ENCODE data around the gene LASP1.

DNA sequence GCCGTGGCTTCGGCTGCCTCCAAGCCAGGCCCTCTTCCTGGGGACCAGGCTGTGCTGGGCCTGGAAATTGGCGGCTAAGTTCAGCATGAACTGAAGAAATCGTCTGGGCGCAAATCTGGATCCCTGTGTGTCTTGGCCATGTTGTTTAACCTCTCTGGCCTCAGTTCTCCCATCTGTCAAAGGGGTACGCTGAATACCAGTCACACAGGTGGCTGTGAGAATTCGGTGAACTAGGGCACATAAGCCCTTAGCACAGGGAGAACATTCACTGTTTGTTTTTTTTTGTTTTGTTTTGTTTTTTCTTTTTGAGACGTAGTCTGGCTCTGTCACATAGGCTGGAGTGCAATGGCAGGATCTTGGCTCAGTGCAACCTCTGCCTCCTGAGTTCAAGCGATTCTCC lies 19.0 kb downstream of the LASP1 start:
- TF ChIP-seq, protein P1, sequence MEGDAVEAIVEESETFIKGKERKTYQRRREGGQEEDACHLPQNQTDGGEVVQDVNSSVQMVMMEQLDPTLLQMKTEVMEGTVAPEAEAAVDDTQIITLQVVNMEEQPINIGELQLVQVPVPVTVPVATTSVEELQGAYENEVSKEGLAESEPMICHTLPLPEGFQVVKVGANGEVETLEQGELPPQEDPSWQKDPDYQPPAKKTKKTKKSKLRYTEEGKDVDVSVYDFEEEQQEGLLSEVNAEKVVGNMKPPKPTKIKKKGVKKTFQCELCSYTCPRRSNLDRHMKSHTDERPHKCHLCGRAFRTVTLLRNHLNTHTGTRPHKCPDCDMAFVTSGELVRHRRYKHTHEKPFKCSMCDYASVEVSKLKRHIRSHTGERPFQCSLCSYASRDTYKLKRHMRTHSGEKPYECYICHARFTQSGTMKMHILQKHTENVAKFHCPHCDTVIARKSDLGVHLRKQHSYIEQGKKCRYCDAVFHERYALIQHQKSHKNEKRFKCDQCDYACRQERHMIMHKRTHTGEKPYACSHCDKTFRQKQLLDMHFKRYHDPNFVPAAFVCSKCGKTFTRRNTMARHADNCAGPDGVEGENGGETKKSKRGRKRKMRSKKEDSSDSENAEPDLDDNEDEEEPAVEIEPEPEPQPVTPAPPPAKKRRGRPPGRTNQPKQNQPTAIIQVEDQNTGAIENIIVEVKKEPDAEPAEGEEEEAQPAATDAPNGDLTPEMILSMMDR (IDR thresholded peaks at IDR 0.05; ENCODE audit: low read depth, low read length, poor library complexity, severe bottlenecking), result no peak
- no peak for TF ChIP-seq EZH2phosphoT487 (IDR thresholded peaks at IDR 0.05; ENCODE audit: borderline replicate concordance, low read length)

Measured in DOHH2 (cell line).